HEK293 (cell line): ENCODE results near the gene EBF3.

ENCODE experiments used
- CTCF ChIA-PET: fragments of 350-600 bp; formaldehyde crosslinking; extraction: SDS; loops from one replicate; lab custom pipeline; 2021; ENCODE audit warnings: antibody characterized with exemption; lab: Yijun Ruan, JAX
- POLR2A ChIA-PET: fragments of 300-600 bp; formaldehyde crosslinking; extraction: SDS; loops from one replicate; lab custom pipeline; 2020; ENCODE audit warnings: antibody characterized with exemption, inconsistent platforms; lab: Yijun Ruan, JAX
- H3K27ac ChIP-seq: fragments of 200-500 bp; sonication (Bioruptor generic); 2 replicates; pipeline ENCODE4 v1.5.1; 2014; ENCODE audit warnings: low read depth, low read length, control low read depth, inconsistent platforms; ENCODE audit errors: extremely low read depth
- H3K36me3 ChIP-seq, 2 experiments: fragments of 200-500 bp in 1 of 2; sonication (Bioruptor generic) in 1 of 2; 1 replicate in 1 of 2; 2 replicates in 1 of 2; pipeline ENCODE4 v1.5.1; 2014 to 2017; ENCODE audit warnings: inconsistent platforms in 2 of 2, low read length in 2 of 2; ENCODE audit not compliant: control insufficient read depth in 2 of 2, insufficient read depth in 1 of 2
- H3K4me1 ChIP-seq: fragments of 200-500 bp; sonication (Bioruptor generic); 2 replicates; pipeline ENCODE4 v1.5.1; 2014; ENCODE audit warnings: mild to moderate bottlenecking, low read length, inconsistent platforms; ENCODE audit not compliant: control insufficient read depth, insufficient read depth
- H3K4me3 ChIP-seq: 2 replicates; pipeline ENCODE4 v1.5.1; 2011; ENCODE audit warnings: low read depth, mild to moderate bottlenecking, control low read depth, low read length, moderate library complexity
- H3K9me3 ChIP-seq: fragments of 200-500 bp; sonication (Bioruptor generic); 2 replicates; pipeline ENCODE4 v1.5.1; 2014; ENCODE audit warnings: low read depth, low read length, inconsistent platforms; ENCODE audit not compliant: control insufficient read depth, insufficient read depth
- TCF7L2 ChIP-seq: IDR thresholded peaks from 2 replicates; pipeline ENCODE4 v1.6.1; 2011; ENCODE audit warnings: low read depth, mild to moderate bottlenecking, inconsistent platforms, low read length, moderate library complexity, borderline replicate concordance
- TRIM28 ChIP-seq: IDR thresholded peaks from 2 replicates; pipeline ENCODE4 v1.6.1; 2011; ENCODE audit warnings: low read length, control low read depth, borderline replicate concordance
- ZBTB17 ChIP-seq: fragments of 450-650 bp; formaldehyde crosslinking; IDR thresholded peaks from 2 replicates; pipeline ENCODE4 v1.5.1; 2016; ENCODE audit warnings: missing biosample characterization, missing genetic modification characterization
- ZBTB48 ChIP-seq: fragments of 450-650 bp; formaldehyde crosslinking; IDR thresholded peaks from 2 replicates; pipeline ENCODE4 v1.5.1; 2016; ENCODE audit warnings: missing biosample characterization, missing genetic modification characterization
- ZNF366 ChIP-seq: fragments of 450-650 bp; formaldehyde crosslinking; conservative IDR thresholded peaks from 2 replicates; pipeline ENCODE4 v1.5.1; 2016; ENCODE audit warnings: missing biosample characterization, missing genetic modification characterization
- ZNF549 ChIP-seq: fragments of 450-650 bp; IDR thresholded peaks from 2 replicates; pipeline ENCODE4 v1.5.1; 2018; ENCODE audit warnings: missing biosample characterization, missing genetic modification characterization, mild to moderate bottlenecking, inconsistent platforms, moderate library complexity
- ZNF561 ChIP-seq: fragments of 450-650 bp; IDR thresholded peaks from 2 replicates; pipeline ENCODE4 v1.5.1; 2018; ENCODE audit warnings: missing biosample characterization, missing genetic modification characterization, borderline replicate concordance
- ZNF621 ChIP-seq: fragments of 450-650 bp; formaldehyde crosslinking; IDR thresholded peaks from 2 replicates; pipeline ENCODE4 v1.5.1; 2017; ENCODE audit warnings: missing biosample characterization, missing genetic modification characterization
- TF ChIP-seq, protein P1 (sequence below): fragments of 450-650 bp; formaldehyde crosslinking; IDR thresholded peaks from 2 replicates; pipeline ENCODE4 v1.5.1; 2017; ENCODE audit warnings: missing biosample characterization, missing genetic modification characterization
- TF ChIP-seq, protein P2 (sequence below): fragments of 450-650 bp; formaldehyde crosslinking; IDR thresholded peaks from 2 replicates; pipeline ENCODE4 v1.5.1; 2017; ENCODE audit warnings: missing biosample characterization, missing genetic modification characterization
- TF ChIP-seq, protein P3 (sequence below): fragments of 450-650 bp; formaldehyde crosslinking; conservative IDR thresholded peaks from 2 replicates; pipeline ENCODE4 v1.5.1; 2016; ENCODE audit warnings: low read depth, missing biosample characterization, missing genetic modification characterization
- TF ChIP-seq, protein P4 (sequence below): sonication (generic); formaldehyde crosslinking; IDR thresholded peaks from 2 replicates; pipeline ENCODE4 v1.8.1; 2022; ENCODE audit warnings: mild to moderate bottlenecking, moderate library complexity, missing genetic modification reagents

The EBF3 gene

DNA sequence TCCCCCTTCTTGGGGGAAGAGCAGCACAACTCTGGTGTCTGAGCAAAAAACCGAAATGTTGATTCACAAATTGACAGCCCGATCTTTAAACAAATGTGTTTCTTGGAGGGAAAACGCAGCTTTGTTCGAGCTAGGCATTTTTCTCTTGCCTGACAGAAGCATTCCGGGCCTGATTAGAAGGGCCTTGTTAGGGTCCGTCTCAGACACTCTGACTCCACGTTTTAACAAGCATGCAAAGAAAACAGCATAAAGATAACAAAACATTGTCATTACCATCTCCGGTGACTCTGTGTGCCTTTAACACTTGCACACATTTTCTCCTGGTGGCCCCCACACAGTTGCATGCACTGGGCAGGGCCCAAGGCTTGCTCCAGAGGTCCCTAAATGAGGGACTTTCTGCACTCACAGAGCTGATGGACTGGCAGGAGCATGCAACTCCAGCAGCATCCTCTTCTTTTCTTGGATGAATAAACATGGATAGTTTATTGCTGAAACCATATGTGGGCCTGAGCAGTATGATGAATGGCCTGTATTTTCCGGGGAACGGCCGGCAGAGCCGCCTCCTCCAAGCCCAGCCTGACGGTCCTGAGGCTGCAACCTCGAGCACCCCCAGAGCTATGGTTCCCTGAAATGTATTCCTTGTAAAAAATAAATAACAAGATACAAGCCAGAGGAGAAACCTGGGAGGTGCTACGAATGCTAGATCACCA is 50.9 kb downstream of the EBF3 start:
- H3K4me3 ChIP-seq = no peak overlapping the region
- H3K9me3 ChIP-seq = no peaks in the 10 kb centered on the region
- ChIA-PET CTCF (no interaction called here), POLR2A (no interaction called here)
- H3K27ac ChIP-seq = peak overlapping the region; percentile 38; the same call in 1 of the 2 replicates
- 0 out of 2 replicates have a peak, but pooled peaks have one; percentile 50 for TF ChIP-seq ZNF549
- TF ChIP-seq ZBTB17 = peak; percentile 39; the same call in 1 of the 2 replicates
- TF ChIP-seq ZNF621 = no peak
- 0 out of 2 replicates have a peak, but pooled peaks have one; percentile 24 for TF ChIP-seq TCF7L2
- TF ChIP-seq, protein P1, sequence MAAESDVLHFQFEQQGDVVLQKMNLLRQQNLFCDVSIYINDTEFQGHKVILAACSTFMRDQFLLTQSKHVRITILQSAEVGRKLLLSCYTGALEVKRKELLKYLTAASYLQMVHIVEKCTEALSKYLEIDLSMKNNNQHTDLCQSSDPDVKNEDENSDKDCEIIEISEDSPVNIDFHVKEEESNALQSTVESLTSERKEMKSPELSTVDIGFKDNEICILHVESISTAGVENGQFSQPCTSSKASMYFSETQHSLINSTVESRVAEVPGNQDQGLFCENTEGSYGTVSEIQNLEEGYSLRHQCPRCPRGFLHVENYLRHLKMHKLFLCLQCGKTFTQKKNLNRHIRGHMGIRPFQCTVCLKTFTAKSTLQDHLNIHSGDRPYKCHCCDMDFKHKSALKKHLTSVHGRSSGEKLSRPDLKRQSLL (tag by site-specific recombination) = no peak
- TF ChIP-seq, protein P2, sequence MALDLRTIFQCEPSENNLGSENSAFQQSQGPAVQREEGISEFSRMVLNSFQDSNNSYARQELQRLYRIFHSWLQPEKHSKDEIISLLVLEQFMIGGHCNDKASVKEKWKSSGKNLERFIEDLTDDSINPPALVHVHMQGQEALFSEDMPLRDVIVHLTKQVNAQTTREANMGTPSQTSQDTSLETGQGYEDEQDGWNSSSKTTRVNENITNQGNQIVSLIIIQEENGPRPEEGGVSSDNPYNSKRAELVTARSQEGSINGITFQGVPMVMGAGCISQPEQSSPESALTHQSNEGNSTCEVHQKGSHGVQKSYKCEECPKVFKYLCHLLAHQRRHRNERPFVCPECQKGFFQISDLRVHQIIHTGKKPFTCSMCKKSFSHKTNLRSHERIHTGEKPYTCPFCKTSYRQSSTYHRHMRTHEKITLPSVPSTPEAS (tag by site-specific recombination) = no peak
- peak; percentile 95 for TF ChIP-seq TRIM28
- TF ChIP-seq ZBTB48 (tag by site-specific recombination) = peak; percentile 42; the same call in 1 of the 2 replicates
- TF ChIP-seq ZNF366 = no peak
- TF ChIP-seq, protein P3, sequence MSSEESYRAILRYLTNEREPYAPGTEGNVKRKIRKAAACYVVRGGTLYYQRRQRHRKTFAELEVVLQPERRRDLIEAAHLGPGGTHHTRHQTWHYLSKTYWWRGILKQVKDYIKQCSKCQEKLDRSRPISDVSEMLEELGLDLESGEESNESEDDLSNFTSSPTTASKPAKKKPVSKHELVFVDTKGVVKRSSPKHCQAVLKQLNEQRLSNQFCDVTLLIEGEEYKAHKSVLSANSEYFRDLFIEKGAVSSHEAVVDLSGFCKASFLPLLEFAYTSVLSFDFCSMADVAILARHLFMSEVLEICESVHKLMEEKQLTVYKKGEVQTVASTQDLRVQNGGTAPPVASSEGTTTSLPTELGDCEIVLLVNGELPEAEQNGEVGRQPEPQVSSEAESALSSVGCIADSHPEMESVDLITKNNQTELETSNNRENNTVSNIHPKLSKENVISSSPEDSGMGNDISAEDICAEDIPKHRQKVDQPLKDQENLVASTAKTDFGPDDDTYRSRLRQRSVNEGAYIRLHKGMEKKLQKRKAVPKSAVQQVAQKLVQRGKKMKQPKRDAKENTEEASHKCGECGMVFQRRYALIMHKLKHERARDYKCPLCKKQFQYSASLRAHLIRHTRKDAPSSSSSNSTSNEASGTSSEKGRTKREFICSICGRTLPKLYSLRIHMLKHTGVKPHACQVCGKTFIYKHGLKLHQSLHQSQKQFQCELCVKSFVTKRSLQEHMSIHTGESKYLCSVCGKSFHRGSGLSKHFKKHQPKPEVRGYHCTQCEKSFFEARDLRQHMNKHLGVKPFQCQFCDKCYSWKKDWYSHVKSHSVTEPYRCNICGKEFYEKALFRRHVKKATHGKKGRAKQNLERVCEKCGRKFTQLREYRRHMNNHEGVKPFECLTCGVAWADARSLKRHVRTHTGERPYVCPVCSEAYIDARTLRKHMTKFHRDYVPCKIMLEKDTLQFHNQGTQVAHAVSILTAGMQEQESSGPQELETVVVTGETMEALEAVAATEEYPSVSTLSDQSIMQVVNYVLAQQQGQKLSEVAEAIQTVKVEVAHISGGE (tag by site-specific recombination) = no peak
- no peak for TF ChIP-seq ZNF561
- peaks cover 18% of the 10 kb centered on the region for H3K4me1 ChIP-seq
- no peaks in the 10 kb centered on the region for H3K36me3 ChIP-seq

DNA sequence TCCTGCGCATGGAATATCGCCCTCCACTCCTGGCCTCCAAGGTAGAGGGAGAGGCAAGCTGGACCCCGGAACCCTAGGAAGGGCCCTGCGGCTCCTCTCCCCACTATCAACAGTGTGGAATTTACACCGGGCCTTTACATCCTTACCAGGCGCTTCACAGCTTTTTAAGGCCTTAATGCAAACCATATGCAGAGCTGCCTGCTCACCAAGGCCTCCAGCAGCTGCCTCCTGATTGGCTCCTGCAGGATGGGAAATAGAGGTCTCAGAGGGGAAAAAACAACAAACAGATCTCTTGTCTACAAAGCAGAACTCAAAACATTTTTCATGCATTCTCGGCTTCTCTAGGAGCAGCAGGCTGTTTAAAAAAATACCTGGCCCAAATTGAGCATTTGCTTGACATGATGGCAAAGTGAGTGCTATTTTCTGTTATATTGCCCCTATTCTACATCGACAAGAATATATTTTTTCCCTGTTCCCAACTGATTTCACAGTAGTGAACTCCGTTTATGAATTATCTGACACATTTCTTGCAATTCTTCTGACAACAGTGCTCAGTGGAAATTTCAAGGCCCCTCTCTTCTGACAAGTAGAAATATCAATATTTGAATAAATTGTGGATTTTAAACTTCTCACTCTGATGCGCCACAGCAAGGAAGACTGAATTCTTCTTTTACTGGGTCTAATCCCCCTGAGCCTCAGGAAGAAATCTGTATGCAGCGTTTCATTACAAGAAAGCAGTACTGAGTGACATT is 51.7 kb downstream of the EBF3 start:
- no peak overlapping the region for H3K4me3 ChIP-seq
- H3K36me3 ChIP-seq = no peaks in the 10 kb centered on the region
- POLR2A ChIA-PET = no interaction called here
- TF ChIP-seq, protein P4, sequence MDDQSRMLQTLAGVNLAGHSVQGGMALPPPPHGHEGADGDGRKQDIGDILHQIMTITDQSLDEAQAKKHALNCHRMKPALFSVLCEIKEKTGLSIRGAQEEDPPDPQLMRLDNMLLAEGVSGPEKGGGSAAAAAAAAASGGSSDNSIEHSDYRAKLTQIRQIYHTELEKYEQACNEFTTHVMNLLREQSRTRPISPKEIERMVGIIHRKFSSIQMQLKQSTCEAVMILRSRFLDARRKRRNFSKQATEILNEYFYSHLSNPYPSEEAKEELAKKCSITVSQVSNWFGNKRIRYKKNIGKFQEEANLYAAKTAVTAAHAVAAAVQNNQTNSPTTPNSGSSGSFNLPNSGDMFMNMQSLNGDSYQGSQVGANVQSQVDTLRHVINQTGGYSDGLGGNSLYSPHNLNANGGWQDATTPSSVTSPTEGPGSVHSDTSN (CRISPR knock-in tag) = no peak
- TF ChIP-seq TCF7L2 = 0 out of 2 replicates have a peak, but pooled peaks have one; percentile 20
- TF ChIP-seq, all 188 proteins: peak for 1
- CTCF ChIA-PET = no interaction called here
- H3K9me3 ChIP-seq = no peaks in the 10 kb centered on the region
- H3K27ac ChIP-seq = peak overlapping the region; percentile 38; the same call in 1 of the 2 replicates
- H3K4me1 ChIP-seq = peaks cover 18% of the 10 kb centered on the region
